Naive B cell (primary cell): ENCODE data around the gene KCNK16. TPM values are rescaled to one million over a fixed set of nuclear protein-coding genes. Genes with fewer than 3 reads are reported as not detected.

ENCODE experiments used
- ATAC-seq, 2 donors: fragments of 150-1000 bp; cut with Tn5 transposase; 2 replicates each; pipeline ENCODE4 v1.10.0; 2021; ENCODE audit warnings: low read depth in 2 of 2, mild to moderate bottlenecking in 2 of 2, moderate library complexity in 2 of 2
- DNase-seq: peaks from one replicate; pipeline ENCODE4 v3.0.0; 2022
- H3K27ac Mint-ChIP-seq, 6 donors: one replicate each; pipeline ENCODE4 v1.8.0; 2020 to 2022; ENCODE audit warnings: mild to moderate bottlenecking in 6 of 6, mixed read lengths in 6 of 6, moderate library complexity in 5 of 6, inconsistent platforms in 2 of 6
- H3K27me3 Mint-ChIP-seq, 3 donors: one replicate each; pipeline ENCODE4 v1.8.0; 2021 to 2022; ENCODE audit warnings: mixed read lengths in 3 of 3, mild to moderate bottlenecking in 1 of 3
- H3K36me3 Mint-ChIP-seq, 2 donors: one replicate each; pipeline ENCODE4 v1.8.0; 2020 to 2022; ENCODE audit warnings: mixed read lengths in 2 of 2, inconsistent platforms in 1 of 2, mild to moderate bottlenecking in 1 of 2
- H3K4me1 Mint-ChIP-seq, 3 donors: one replicate each; pipeline ENCODE4 v1.8.0; 2020 to 2022; ENCODE audit warnings: mixed read lengths in 3 of 3, inconsistent platforms in 1 of 3, mild to moderate bottlenecking in 1 of 3, moderate library complexity in 1 of 3
- H3K4me3 Mint-ChIP-seq, 8 donors: one replicate each; pipeline ENCODE4 v1.8.0; 2020 to 2022; ENCODE audit warnings: mild to moderate bottlenecking in 8 of 8, mixed read lengths in 8 of 8, moderate library complexity in 8 of 8, inconsistent platforms in 2 of 8
- H3K9me3 Mint-ChIP-seq, 7 donors: one replicate each; pipeline ENCODE4 v1.8.0; 2020 to 2022; ENCODE audit warnings: mixed read lengths in 7 of 7, mild to moderate bottlenecking in 5 of 7, inconsistent platforms in 2 of 7, moderate library complexity in 1 of 7
- polyA plus RNA-seq, 6 donors: library from polyadenylated mRNA; unstranded; fragments of 300-500 nt; fragmentation: Illumina TruSeq; gene quantifications; one replicate each; pipeline ENCODE4 v1.2.3, GENCODE V29; 2021; ENCODE audit warnings: low read depth in 6 of 6

KCNK16 gene
- polyA plus RNA-seq = not detected

- peaks cover 0 to 6% of the 10 kb centered on the region in 2 donors for H3K36me3 Mint-ChIP-seq
- DNase-seq (no peak), ATAC-seq (no peak)
- H3K9me3 Mint-ChIP-seq = peaks cover 0 to 2% (median 0%) of the 10 kb centered on the region in 7 donors
- H3K27ac Mint-ChIP-seq = peak within 1 kb of the TSS in 2 of 6 donors; percentile 32 to 53
- no peak within 1 kb of the TSS for H3K4me3 Mint-ChIP-seq
- H3K27me3 Mint-ChIP-seq = peaks cover 10 to 33% (median 18%) of the 10 kb centered on the region in 3 donors
- H3K4me1 Mint-ChIP-seq = peaks cover 16 to 33% (median 27%) of the 10 kb centered on the region in 3 donors
Observed at GRCh38 chr6:39322306-39322850, at the start of gene KCNK16. Gene KCNK16 (minus strand): TSS chr6:39322702. CDS start chr6:39322540, 162 bp downstream.

- no peaks in the 10 kb centered on the region for H3K4me1 Mint-ChIP-seq
- ATAC-seq = no peak
- peaks cover 0 to 2% (median 0%) of the 10 kb centered on the region in 7 donors for H3K9me3 Mint-ChIP-seq
- peaks cover 11 to 44% (median 31%) of the 10 kb centered on the region in 3 donors for H3K27me3 Mint-ChIP-seq
- no peak for DNase-seq
- no peaks in the 10 kb centered on the region for H3K36me3 Mint-ChIP-seq
- H3K27ac Mint-ChIP-seq = no peak overlapping the region
- H3K4me3 Mint-ChIP-seq = no peak overlapping the region
Observed at GRCh38 chr6:39370390-39370789, 47.9 kb upstream of the KCNK16 start.

GRCh38 chr6:39369987-39370386, 47.5 kb upstream of the KCNK16 start:
- peaks cover 13 to 44% (median 28%) of the 10 kb centered on the region in 3 donors for H3K27me3 Mint-ChIP-seq
- H3K4me3 Mint-ChIP-seq = no peak overlapping the region
- DNase-seq (no peak), ATAC-seq (no peak)
- H3K9me3 Mint-ChIP-seq = peaks cover 0 to 2% (median 0%) of the 10 kb centered on the region in 7 donors
- no peaks in the 10 kb centered on the region for H3K36me3 Mint-ChIP-seq
- no peaks in the 10 kb centered on the region for H3K4me1 Mint-ChIP-seq
- no peak overlapping the region for H3K27ac Mint-ChIP-seq

- no peaks in the 10 kb centered on the region for H3K9me3 Mint-ChIP-seq
- no peak for DNase-seq
- no peak overlapping the region for H3K4me3 Mint-ChIP-seq
- no peak for ATAC-seq
- H3K27ac Mint-ChIP-seq = no peak overlapping the region
- H3K4me1 Mint-ChIP-seq = no peaks in the 10 kb centered on the region
- peaks cover 17 to 44% (median 28%) of the 10 kb centered on the region in 3 donors for H3K27me3 Mint-ChIP-seq
- H3K36me3 Mint-ChIP-seq = no peaks in the 10 kb centered on the region
Observed at GRCh38 chr6:39367700-39368099, 45.2 kb upstream of the KCNK16 start.

- DNase-seq = no peak
- no peak for ATAC-seq
- Mint-ChIP-seq H3K4me3 (no peak overlapping the region), H3K4me1 (peaks cover 0 to 3% (median 0%) of the 10 kb centered on the region in 3 donors), H3K27me3 (peaks cover 20 to 44% (median 28%) of the 10 kb centered on the region in 3 donors), H3K9me3 (no peaks in the 10 kb centered on the region), H3K27ac (no peak overlapping the region), H3K36me3 (no peaks in the 10 kb centered on the region)
Observed at GRCh38 chr6:39366931-39367618, 44.6 kb upstream of the KCNK16 start.

- H3K4me3 Mint-ChIP-seq = no peak overlapping the region
- H3K36me3 Mint-ChIP-seq = no peaks in the 10 kb centered on the region
- H3K27me3 Mint-ChIP-seq = peaks cover 23 to 44% (median 29%) of the 10 kb centered on the region in 3 donors
- ATAC-seq (no peak), DNase-seq (no peak)
- H3K27ac Mint-ChIP-seq = peak overlapping the region in 1 of 6 donors; percentile 19
- H3K4me1 Mint-ChIP-seq = peaks cover 4 to 8% (median 7%) of the 10 kb centered on the region in 3 donors
- no peaks in the 10 kb centered on the region for H3K9me3 Mint-ChIP-seq
Observed at GRCh38 chr6:39365281-39366074, 43.0 kb upstream of the KCNK16 start.

- Mint-ChIP-seq H3K27me3 (peaks cover 16 to 33% (median 22%) of the 10 kb centered on the region in 3 donors), H3K36me3 (no peaks in the 10 kb centered on the region), H3K9me3 (no peaks in the 10 kb centered on the region), H3K4me3 (no peak overlapping the region), H3K27ac (no peak overlapping the region), H3K4me1 (peaks cover 4 to 8% (median 7%) of the 10 kb centered on the region in 3 donors)
- ATAC-seq (no peak), DNase-seq (no peak)
Observed at GRCh38 chr6:39363280-39363679, 40.8 kb upstream of the KCNK16 start.

- H3K27ac Mint-ChIP-seq = no peak overlapping the region
- peaks cover 4 to 8% (median 7%) of the 10 kb centered on the region in 3 donors for H3K4me1 Mint-ChIP-seq
- no peak overlapping the region for H3K4me3 Mint-ChIP-seq
- H3K9me3 Mint-ChIP-seq = no peaks in the 10 kb centered on the region
- DNase-seq (no peak), ATAC-seq (no peak)
- no peaks in the 10 kb centered on the region for H3K36me3 Mint-ChIP-seq
- H3K27me3 Mint-ChIP-seq = peaks cover 16 to 33% (median 22%) of the 10 kb centered on the region in 3 donors
Observed at GRCh38 chr6:39362487-39362865, 40.0 kb upstream of the KCNK16 start.

GRCh38 chr6:39361657-39362486, 39.4 kb upstream of the KCNK16 start:
- peak overlapping the region in 1 of 8 donors; percentile 57 for H3K4me3 Mint-ChIP-seq
- ATAC-seq (peak; percentile 55 to 87), DNase-seq (peak; percentile 43)
- H3K27me3 Mint-ChIP-seq = peaks cover 16 to 30% (median 22%) of the 10 kb centered on the region in 3 donors
- no peaks in the 10 kb centered on the region for H3K9me3 Mint-ChIP-seq
- no peak overlapping the region for H3K27ac Mint-ChIP-seq
- no peaks in the 10 kb centered on the region for H3K36me3 Mint-ChIP-seq
- H3K4me1 Mint-ChIP-seq = peaks cover 4 to 8% (median 7%) of the 10 kb centered on the region in 3 donors

- no peak for ATAC-seq
- peaks cover 4 to 8% (median 7%) of the 10 kb centered on the region in 3 donors for H3K4me1 Mint-ChIP-seq
- H3K27me3 Mint-ChIP-seq = peaks cover 16 to 22% (median 19%) of the 10 kb centered on the region in 3 donors
- no peak overlapping the region for H3K4me3 Mint-ChIP-seq
- H3K27ac Mint-ChIP-seq = no peak overlapping the region
- no peaks in the 10 kb centered on the region for H3K9me3 Mint-ChIP-seq
- H3K36me3 Mint-ChIP-seq = no peaks in the 10 kb centered on the region
- no peak for DNase-seq
Observed at GRCh38 chr6:39360378-39360777, 37.9 kb upstream of the KCNK16 start.

GRCh38 chr6:39357998-39358686, 35.6 kb upstream of the KCNK16 start:
- Mint-ChIP-seq H3K27me3 (peaks cover 10 to 12% (median 11%) of the 10 kb centered on the region in 3 donors), H3K9me3 (no peaks in the 10 kb centered on the region), H3K36me3 (no peaks in the 10 kb centered on the region), H3K4me3 (no peak overlapping the region), H3K27ac (peak overlapping the region in 2 of 6 donors; percentile 12 to 66), H3K4me1 (peaks cover 4 to 8% (median 7%) of the 10 kb centered on the region in 3 donors)
- no peak for ATAC-seq
- no peak for DNase-seq

- H3K4me3 Mint-ChIP-seq = no peak overlapping the region
- no peaks in the 10 kb centered on the region for H3K27me3 Mint-ChIP-seq
- H3K4me1 Mint-ChIP-seq = peaks cover 0 to 4% (median 0%) of the 10 kb centered on the region in 3 donors
- H3K36me3 Mint-ChIP-seq = no peaks in the 10 kb centered on the region
- no peaks in the 10 kb centered on the region for H3K9me3 Mint-ChIP-seq
- DNase-seq (no peak), ATAC-seq (no peak)
- no peak overlapping the region for H3K27ac Mint-ChIP-seq
Observed at GRCh38 chr6:39353698-39354315, 31.3 kb upstream of the KCNK16 start.
